Measurements from ENCODE around the gene BCKDHA.

- TF ChIP-seq CTCF (IDR thresholded peaks at IDR 0.05; ENCODE audit: low read length) (no peak), EZH2phosphoT487 (IDR thresholded peaks at IDR 0.05; ENCODE audit: low read length) (no peak)
These were observed 15.3 kb downstream of the BCKDHA start for GRCh38 chr19:41412953-41413352.

Measured in MM.1S (cell line).